ENCODE results near the gene PER2.
"Not testable (repeated sequence)": the region's sequence is repeated elsewhere in the genome, so short reads cannot be mapped to it uniquely, and the experiment has no call there.

DNA sequence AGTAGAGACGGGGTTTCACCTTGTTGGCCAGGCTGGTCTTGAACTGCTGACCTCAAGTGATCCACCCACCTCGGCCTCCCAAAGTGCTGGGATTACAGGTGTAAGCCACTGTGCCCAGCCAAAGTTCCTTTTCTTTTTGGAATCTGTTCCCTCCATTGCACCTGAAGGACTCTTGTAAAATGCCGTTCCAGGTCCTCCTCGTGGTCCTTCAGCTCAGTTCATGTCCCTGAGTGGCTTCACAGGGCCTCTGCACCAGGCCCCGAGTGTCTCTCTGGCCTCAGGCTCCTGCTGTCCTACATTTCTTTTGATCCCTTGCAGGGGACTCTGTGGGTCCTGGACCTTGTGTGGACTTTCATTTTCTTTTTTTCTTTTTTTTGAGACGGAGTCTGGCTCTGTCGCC lies 35.8 kb upstream of the PER2 start:
- TF ChIP-seq CTCF, EP300 (IDR thresholded peaks at IDR 0.05): not testable (repeated sequence)
